Glomerular endothelial cell (primary cell): ENCODE results near the gene NR1D2. TPM values are rescaled to one million over a fixed set of nuclear protein-coding genes. Genes with fewer than 3 reads are reported as not detected.
"Not testable (repeated sequence)": the region's sequence is repeated elsewhere in the genome, so short reads cannot be mapped to it uniquely, and the experiment has no call there.

ENCODE experiments used
- DNase-seq: peaks from one replicate; pipeline ENCODE4 v3.0.0-alpha.2; 2011; ENCODE audit warnings: low read depth, low spot score; ENCODE audit errors: extremely low read depth
- total RNA-seq: library from RNA; depleted of rRNA; stranded (reverse); fragments of >200 nt; gene quantifications from 2 replicates; pipeline ENCODE4 v1.2.3, GENCODE V29; 2015

Gene NR1D2
- 13.0 and 18.8 TPM in 2 replicates for total RNA-seq

DNA sequence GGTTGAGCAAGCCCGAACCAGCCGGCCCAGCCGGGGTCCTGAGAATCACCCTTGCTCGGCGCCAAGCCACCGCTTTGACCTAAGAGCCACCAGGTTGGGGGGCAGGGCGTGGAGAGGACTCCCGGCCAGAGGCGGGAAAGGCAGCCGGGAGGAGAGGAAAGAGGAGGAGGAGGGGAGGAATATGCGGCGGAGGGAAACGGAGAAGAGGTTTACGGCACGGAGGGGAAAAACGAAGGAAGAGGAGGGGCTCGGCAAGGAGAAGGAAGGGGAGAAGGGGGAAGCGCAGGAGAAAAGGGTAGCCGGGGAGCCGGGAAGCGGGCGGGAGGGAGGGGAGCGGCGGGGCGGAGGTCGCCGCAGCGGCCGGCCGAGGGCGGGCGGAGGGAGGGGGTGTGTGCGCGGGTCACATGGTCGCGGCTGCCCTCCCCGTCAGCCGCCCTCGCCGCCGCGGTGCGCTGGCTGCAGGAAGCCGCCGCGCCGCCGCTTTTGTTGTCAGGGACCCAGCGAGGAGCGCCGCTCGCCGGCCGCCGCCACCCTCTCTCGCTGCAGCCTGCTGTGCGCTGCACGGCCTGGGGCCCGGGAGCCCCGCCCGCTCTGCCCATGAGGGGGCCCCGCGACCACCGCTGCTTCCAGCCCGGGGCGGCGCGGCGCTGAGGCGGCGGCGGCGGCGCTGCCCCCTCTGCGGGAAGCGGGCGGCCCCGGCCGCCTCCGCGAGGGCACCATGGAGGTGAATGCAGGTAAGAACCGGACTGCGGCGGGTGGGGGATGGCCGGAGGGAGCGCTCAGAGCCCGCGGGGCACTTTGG lies at the start of gene NR1D2:
NR1D2 (plus strand) TSS at position 426 of the 802 bp plus-strand sequence; CDS start at position 719, 293 bp downstream.
- no peak for DNase-seq

DNA sequence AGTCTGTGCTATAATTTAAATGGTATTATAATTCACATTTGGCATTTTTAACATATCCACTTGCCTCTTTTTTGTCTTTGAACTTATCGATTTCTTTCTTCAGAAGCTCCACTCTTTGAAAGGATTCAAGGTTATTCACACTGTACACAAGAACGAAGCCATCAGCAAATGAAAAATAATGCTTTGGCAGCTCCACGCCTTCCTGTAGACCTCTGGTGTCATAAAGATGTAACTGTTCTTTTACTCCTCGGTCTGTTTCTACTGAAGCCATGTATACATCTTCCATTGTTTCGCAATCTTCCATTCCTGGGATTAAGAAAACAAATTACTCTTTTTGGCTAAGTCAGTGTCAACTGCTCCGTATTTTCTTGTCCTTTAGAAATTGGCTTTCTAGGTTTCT lies 44.3 kb upstream of the NR1D2 start:
- DNase-seq = no peak

DNA sequence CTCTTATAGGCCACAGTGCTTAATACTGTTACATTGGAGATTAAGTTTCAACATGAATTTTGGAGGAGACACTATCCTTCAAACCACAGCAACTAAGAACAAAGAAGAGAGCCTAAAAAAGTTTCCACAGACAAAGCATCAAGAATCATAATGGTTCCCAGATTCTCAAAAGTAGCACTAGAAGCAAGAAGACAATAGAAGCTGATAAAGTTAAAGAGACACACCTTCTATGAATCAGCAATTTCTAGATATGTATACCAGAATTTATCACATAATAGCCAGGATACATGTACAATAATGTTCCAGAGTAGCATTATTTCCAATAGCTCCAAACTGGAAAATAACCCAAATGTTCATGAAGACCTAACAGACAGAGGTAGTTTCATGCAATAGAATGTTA lies 40.5 kb upstream of the NR1D2 start:
- DNase-seq = no peak

DNA sequence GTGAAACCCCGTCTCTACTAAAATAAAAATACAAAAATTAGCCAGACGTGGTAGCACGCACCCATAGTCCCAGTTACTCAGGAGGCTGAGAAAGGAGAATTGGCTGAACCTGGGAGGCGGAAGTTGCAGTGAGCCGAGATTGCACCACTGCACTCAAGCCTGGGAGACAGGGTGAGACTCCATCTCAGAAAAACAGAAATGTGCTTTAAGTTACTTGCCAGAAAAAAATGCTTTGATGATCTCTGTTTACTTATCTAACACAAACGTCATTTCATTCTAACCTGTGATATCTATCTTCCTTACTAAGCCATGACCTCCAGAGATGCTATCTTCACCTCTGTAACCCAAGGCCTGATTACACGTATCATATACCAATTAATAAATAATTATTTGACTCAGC lies 35.7 kb upstream of the NR1D2 start:
- DNase-seq = no peak

DNA sequence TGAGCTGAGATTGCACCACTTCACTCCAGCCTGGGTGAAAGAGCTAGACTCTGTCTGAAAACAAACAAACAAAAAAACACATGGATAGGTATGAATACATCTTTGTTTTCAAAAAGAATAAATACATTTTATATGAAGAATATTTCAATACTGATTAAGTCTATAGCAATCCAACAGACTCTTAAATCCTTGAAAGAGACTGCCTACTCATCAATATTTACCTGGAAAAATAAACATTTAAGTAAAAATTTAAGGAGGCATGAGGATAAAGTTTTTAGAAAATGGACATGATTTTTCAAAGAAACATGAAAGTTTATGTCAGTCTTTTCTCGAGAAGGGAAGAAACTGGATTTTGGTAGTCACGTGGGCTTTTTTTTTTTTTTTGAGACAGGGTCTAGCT lies 33.7 kb upstream of the NR1D2 start:
- no peak for DNase-seq

DNA sequence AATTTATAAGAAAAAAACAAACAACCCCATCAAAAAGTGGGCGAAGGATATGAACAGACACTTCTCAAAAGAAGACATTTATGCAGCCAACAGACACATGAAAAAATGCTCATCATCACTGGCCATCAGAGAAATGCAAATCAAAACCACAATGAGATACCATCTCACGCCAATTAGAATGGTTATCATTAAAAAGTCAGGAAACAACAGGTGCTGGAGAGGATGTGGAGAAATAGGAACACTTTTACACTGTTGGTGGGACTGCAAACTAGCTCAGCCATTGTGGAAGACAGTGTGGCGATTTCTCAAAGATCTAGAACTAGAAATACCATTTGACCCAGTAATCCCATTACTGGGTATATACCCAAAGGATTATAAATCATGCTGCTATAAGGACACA lies 32.8 kb upstream of the NR1D2 start:
- not testable (repeated sequence) for DNase-seq

DNA sequence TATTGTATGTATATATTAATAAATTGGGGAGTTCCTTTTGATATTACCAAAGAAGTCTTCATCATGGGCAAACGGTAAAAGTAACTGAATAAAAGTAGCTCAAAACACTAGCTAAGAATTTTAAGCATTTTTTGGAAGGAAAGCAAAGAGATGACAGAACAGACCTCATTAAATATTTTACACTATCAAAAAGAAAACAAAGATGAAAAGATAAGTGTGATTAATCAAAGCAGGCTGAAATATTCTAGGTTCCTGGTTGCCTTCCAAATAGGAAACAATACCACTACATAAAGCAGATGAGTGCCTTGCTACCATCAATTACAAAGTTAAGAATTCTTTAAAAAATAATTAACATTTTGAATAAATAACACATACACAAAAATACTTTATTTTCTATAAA lies 31.9 kb upstream of the NR1D2 start:
- no peak for DNase-seq

DNA sequence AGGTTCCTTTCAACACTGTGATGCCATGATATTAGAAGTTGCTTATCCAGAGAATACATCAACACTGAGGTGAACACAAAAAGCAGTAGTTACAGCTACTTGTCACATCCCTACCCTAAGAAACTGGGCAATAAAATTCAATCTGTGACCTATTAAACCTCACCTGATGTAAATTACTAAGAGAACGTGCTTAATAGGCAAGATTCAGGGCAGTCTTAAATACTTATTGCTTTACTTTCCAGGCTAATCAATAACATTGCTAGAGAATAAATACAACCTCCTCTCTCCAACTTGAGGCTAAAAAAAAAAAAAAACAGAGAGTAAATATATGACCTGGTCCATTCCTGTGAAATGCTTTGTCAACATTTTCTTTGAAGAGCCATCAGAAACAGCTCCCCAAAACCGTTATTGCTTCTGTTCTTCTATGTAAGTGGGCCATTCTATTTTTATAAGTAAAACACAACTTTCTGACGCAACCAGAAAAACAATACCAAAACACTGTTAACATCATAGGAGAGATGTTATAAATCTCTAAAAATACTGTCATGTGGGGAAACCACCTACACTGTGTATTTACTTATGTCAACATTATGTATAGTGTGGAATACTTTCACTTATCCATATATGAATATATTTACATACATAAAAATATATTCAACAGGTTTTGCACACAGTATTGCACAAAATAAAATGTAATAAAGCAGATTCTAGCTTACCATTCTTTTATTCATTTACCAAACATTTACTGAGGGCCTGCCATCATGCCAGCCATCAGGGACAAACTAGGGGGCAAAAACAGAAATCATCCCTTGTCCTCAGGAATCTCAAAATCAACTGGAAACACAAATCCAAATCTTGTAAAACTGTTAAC lies 31.0 kb upstream of the NR1D2 start:
- DNase-seq = no peak

DNA sequence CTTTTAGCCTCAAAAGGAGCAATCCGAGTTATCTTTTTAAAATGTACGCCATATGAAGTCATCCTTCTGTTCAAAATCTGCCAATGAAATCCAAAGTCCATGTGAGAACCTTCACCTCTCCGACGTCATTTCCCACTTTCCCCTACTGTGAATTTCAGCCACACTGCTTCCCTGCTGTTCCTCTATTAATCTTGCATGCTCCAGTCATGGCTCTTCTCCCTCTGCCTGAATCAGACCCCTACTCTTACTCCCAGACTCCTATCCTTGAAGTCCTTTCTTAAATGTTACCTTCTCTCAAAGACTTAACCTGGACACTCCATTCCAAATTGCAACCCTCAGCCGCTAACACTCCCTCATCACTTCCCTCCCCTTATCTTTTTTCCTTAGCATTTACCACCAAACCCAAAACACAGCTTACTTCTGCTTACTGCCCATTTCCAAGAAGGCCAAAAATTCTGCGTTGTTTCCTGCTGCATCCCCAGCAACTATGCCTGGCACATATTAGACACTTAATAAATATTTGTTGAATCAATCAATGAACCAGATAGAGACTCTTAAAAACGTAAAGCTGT lies 29.5 kb upstream of the NR1D2 start:
- DNase-seq = no peak

DNA sequence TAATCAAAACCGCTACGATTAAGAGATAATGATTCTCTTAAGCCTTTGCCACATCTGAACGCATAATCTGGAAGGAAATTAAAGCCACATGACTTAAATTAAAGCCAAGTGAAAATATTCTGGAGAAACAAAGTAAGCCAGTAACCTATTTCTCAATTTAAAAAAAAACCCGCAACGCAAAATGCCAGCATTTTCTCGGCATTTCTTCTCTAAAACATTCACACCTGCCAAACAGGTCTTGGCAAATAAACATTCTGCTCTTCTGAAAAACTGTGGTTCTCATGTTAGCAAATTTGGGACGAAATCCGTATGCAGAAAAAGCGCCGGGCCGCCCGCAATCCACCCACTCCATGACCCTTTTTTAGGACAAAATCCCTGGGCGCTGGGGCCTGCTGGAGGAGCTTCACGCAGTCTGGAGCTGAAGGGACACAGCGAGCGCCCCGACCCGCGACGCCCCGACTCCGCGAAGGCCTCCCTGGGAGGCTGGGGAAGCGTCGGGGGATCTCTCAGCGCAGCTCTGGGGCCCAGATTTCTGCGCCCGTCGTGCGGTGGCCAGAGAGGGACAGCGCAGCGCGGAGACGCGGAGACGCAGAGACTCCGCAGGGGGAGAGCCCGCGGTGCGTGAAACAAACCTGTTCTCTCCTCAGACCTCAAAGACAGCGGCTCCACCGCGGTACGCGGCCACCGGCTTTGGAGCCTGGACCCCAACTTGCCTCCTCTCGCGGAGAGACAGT lies 28.8 kb upstream of the NR1D2 start:
- no peak for DNase-seq

DNA sequence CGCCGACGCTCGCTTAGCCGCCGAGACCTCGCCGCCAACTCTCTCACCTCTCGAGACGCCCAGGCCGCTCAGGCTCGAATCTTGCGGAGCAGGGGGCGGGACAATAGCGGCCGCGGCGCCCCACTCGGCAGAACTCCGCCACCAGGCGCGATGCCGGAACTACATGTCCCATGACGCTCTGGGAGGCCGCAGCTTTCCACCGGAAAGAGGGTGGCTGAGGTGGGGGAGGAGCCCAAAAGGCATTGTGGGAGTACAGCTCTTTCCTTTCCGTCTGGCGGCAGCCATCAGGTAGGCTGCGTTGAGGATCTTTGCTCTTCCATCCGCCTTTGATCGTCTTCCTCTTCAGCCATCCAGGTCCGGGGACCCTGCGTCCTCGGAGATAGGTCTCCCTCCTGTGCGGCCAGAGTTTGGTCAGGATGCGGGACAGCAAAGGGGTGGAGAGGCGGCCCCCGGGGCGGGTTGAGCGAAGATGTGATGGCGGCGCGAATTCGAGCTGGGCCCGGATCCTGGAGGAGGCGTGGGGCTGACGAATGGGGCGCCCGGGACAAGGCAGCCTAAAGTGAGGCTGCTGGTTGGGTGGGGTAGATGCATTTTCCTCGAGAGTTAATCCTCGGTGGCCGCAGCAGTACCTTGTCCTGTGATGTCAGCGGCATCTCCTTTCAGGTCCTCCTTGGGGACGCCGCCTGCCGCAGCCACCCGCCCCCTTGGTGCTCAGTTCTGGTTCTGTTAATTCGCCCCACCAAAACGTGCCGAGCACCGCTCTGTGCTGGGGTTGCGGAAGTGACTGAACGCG lies 28.0 kb upstream of the NR1D2 start, which contains the start of the genes NKIRAS1 and RPL15:
NKIRAS1 (minus strand) TSS at position 105 of the 793 bp plus-strand sequence. CDS start 6,086 bp downstream, outside the sequence.
RPL15 (plus strand) TSS at position 247 of the 793 bp plus-strand sequence. CDS start 728 bp downstream, outside the sequence.
- DNase-seq = peak; percentile 81

DNA sequence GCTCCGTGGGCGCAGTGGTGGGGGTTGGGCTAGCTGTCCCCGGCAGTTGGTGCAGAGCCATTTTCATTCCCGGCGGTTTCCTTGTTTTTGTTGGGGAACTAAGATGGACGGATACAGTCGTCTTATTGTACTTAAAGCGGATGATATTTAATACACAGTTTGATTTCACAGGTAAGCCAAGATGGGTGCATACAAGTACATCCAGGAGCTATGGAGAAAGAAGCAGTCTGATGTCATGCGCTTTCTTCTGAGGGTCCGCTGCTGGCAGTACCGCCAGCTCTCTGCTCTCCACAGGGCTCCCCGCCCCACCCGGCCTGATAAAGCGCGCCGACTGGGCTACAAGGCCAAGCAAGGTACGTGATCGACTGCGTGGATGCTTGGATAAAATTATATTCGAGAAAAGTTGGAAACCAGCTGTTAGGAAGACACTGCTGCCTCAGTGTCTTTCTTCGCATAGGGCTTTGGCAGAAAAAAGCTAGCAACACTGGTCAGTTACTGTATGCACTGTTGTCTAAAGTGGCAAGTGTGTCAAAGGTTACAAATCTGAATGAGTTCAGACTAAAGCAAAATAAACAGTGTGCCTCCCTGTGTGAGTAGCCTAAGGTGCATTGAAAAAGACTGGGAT lies 27.3 kb upstream of the NR1D2 start:
- not testable (repeated sequence) for DNase-seq

DNA sequence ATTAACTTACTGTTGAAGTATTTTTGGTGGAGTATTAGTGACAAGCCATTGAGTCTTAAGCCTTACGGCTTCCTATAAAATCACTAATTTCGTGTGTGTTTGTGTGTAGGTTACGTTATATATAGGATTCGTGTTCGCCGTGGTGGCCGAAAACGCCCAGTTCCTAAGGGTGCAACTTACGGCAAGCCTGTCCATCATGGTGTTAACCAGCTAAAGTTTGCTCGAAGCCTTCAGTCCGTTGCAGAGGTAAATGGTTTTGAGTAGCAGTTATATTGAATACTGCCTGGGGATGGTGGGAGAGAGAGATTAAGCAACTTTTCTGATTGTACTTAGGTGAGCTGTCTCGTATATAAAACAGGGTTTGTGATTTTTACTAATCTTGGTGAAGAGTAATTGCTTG lies 26.8 kb upstream of the NR1D2 start:
- DNase-seq = not testable (repeated sequence)

DNA sequence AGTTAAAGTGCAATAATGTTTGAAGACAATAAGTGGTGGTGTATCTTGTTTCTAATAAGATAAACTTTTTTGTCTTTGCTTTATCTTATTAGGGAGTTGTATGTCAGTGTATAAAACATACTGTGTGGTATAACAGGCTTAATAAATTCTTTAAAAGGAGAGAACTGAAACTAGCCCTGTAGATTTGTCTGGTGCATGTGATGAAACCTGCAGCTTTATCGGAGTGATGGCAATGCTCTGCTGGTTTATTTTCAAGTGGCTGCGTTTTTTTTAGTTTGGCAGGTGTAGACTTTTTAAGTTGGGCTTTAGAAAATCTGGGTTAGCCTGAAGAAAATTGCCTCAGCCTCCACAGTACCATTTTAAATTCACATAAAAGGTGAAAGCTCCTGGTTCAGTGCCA lies 25.5 kb upstream of the NR1D2 start:
- no peak for DNase-seq

DNA sequence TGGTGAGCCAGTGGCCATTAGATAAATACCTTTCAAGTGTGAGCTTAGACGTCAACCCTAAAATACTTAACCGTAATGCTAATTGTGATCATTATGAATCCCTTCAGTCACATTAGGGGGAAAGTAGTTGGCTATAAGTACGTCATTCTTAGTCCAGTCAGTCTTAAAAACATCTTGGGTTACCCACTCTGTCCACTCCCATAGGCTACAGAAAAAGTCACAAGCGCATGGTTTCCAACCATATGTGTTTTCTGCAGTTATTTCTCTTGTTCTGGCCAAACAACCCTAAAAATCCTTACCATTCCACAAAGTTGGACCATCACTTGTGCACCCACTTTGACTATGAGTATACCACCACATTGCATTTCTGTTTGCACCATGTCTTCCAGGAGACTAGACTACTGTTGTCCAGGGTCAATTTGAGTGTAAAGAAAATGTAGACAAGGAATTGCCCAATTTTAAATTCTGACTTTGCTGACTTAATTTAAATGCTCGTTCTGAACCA lies 24.9 kb upstream of the NR1D2 start:
- no peak for DNase-seq

DNA sequence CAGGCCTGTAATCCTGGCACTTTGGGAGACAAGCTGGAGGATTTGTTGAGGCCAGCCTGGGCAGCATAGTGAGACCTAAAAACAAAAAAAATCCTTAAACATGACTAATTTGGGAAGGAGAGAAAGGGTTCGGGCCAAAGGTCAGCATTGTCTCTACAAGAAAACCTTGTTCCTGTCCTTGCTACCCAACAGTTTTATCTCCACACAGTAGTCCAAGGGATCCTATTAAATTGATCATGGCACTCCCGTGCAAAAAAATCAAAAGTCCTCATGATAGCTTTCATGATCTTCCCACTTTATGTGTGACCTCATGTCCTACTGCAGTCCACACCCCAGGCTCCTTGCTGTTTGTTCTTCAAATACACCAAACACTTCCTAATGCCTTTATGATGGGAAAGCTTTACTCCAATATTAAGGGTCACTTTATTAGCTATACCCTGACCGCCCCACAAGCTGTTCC lies 24.0 kb upstream of the NR1D2 start:
- DNase-seq = no peak

DNA sequence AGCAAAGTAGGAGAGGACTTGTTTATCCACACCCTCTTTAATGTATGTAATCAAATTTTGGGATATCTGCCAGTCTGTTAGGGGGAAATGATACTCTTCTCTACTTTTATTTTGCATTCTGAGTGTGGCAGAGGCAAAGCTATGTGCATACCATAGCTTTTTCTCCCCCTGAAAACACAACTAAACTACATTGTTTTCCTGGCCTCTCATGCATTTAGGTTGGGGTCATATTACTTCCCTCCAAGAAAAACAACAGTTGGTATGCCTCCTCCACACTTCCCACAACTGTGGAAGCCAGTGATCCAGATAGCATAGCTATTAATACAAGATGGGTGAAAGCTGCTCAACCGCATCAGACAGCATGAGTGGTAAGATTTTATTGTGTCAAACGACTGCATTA lies 21.3 kb upstream of the NR1D2 start:
- DNase-seq = no peak

DNA sequence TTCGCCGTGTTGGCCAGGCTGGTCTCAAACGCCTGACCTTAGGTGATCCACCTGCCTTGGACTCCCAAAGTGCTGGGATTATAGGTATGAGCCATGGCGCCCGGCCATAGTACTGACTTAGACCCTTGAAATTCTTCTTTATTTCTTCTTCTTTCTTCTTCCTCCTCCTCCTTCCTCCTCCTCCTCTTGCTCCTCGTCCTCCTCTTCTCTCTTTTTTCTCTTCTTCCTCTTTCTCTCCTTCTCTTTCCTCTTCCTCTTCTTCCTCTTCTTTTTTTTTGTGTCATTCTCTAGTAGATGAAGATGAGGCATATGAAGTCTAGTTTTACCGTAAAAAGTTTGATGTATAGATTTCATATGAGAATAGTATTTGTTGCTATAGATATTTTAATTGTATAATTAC lies 18.8 kb upstream of the NR1D2 start:
- no peak for DNase-seq

DNA sequence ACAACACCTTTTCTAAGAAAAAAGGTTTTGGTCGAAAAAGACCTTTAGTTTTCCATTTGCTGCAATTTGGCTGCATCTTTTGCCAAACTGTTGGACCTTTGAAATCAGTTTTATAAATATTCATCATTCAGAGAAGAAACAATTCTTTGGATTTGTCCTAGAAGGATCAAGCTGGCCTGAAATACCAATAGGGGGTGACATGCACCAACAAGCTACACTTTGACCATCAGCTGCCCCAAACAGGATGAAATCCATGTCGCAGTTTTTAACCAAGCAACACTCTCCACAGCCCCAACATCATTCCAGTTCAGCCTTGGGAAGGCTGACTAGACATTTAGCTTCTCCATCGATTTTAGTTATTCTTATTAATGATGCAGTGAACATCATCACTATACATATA lies 18.4 kb upstream of the NR1D2 start:
- no peak for DNase-seq
